HG03139 (cell line): Measurements from ENCODE around the gene MED16.
"Not testable (repeated sequence)": the region's sequence is repeated elsewhere in the genome, so short reads cannot be mapped to it uniquely, and the experiment has no call there.

Experiments
- ATAC-seq: cut with Tn5 transposase; IDR thresholded peaks from one replicate; pipeline ENCODE4 v1.9.1; 2021; ENCODE audit not compliant: unreplicated experiment

The MED16 gene

GRCh38 chr19:891421-892200 lies 1.4 kb downstream of the MED16 start:
- not testable (repeated sequence) for ATAC-seq

DNA sequence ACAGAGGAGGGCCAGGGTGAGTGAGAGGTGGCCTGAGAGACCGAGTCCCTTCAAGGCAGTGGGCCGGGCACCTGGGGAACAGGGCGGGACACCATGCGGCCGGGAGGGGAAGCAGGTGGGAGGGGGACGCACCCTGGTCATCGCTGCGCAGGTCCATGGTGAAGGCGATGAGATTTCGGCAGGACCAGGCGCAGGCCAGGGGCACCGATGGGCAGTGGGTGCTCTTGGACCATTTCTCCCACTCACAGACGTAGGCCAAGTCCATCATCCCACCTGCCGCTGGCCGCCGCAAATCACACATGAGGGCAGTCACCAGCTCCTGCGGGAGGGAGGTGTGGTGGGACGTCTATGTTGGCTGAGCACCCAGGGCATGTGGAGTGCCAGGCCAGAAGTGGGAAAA lies 2.2 kb downstream of the MED16 start:
- no peak for ATAC-seq

GRCh38 chr19:889662-890295 lies 3.2 kb downstream of the MED16 start:
- no peak for ATAC-seq

DNA sequence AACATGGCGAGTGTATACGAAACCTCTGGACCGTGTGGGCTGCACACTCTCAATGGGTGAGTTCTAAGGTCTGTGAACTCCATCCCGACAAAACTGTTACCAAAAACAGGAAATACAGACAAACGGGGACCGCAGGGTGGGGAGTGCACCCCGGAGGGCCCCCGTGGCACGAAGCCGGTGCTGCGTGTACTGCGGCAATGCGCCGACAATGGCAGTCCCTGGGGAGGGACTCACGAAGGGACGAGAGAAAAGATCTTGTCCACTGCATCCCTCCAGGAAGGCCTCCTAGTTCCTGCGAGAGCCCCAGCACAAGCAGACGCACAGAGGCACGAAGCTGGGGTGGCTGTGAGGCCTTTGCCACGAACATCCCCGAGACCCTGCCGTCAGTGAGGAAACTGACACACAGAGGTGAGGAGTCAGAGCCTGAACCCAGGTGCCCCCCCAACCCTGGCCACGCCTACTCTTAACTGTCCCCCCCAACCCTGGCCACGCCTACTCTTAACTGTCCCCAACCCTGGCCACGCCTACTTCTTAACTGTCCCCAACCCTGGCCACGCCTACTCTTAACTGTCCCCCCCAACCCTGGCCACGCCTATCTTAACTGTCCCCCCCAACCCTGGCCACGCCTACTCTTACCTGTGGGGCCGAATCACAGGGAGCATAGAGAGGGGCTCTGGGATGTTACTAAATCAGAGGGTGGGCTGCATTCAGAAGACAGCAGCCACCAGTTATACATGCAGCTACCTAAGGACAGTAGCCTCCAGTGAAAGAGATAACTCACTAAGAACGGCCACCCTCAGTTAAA lies 4.2 kb downstream of the MED16 start:
- ATAC-seq = no peak

- ATAC-seq = no peak
These were observed 5.4 kb downstream of the MED16 start for GRCh38 chr19:887599-887998.

DNA sequence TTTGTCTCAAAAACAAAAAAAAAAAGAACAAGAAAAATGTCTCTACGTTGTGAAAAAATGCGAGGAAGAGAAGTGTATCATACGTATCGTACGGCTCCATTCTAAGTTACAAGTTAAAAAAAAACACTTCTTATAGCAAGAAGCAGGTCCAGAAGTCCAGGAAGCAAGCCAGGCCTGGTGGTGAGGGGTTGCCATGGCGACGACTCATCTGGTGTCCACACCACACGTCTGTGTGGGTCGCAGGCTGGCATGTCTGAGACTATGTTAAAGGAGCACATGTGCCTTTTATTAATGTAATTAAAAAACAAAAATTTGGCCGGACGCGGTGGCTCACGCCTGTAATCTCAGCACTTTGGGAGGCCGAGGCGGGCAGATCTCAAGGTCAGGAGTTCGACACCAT lies 5.9 kb downstream of the MED16 start:
- ATAC-seq = no peak

DNA sequence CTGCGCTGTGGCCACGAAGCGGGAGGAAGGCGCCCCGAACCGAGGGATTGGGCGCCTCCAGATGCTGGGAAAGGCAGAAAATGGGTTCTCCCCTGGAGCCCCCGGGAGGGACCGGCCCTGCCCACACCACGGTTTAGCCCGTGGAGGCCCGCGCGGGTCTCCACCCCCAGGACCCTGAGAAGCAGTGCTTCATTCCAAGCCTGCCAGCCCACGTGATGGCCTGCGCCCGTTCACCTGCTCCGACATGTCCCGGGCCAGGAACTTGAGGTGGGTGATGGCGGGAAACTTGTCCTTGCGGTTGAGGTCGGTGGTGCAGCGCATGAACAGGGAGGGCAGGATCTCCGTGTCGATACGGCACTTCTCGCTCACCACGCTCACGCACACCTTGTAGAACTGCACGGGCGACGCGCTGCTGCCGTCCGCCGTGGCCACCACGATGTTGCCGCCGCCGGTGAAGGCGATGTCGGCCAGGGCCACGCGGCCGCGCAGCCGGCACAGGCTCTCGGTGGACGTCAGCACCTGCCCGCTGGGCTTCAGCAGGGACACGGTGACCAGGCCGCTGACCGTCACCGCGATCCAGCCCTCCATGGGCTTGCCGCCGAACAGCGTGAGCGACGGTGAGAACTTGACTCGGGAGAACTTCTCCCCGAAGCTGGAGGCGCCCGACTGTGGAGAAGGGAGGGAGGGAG lies 7.3 kb downstream of the MED16 start:
- ATAC-seq = no peak

- ATAC-seq = no peak
These were observed 8.4 kb downstream of the MED16 start for GRCh38 chr19:884420-885211.

- no peak for ATAC-seq
These were observed 9.3 kb downstream of the MED16 start for GRCh38 chr19:883661-884211.

DNA sequence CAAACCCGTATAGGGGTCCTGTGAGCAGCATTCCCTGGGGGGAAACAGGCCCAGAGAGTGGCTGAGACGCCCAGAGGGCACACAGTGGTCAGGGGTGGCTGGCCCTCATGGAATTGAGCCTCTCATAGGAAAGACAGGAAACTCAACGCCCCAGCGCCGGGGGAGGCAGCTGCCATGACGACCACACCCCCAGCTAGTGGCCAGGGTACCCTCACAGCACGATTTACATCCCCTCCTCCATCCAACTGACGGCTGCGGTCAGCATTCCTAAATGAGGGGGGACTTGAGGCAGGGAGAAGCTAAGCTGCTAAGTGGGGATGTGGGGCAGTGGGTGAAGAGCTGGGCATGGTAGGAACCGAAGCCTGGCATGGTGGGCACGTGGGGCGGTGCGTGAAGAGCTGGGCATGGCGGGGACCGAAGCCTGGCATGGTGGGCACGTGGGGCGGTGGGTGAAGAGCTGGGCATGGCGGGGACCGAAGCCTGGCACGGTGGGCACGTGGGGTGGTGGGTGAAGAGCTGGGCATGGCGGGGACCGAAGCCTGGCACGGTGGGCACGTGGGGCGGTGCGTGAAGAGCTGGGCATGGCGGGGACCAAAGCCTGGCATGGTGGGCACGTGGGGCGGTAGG lies 10.0 kb downstream of the MED16 start:
- no peak for ATAC-seq

- ATAC-seq = no peak
These were observed 11.5 kb downstream of the MED16 start for GRCh38 chr19:881385-882071.

GRCh38 chr19:879711-880438 lies 13.1 kb downstream of the MED16 start:
- ATAC-seq = no peak

DNA sequence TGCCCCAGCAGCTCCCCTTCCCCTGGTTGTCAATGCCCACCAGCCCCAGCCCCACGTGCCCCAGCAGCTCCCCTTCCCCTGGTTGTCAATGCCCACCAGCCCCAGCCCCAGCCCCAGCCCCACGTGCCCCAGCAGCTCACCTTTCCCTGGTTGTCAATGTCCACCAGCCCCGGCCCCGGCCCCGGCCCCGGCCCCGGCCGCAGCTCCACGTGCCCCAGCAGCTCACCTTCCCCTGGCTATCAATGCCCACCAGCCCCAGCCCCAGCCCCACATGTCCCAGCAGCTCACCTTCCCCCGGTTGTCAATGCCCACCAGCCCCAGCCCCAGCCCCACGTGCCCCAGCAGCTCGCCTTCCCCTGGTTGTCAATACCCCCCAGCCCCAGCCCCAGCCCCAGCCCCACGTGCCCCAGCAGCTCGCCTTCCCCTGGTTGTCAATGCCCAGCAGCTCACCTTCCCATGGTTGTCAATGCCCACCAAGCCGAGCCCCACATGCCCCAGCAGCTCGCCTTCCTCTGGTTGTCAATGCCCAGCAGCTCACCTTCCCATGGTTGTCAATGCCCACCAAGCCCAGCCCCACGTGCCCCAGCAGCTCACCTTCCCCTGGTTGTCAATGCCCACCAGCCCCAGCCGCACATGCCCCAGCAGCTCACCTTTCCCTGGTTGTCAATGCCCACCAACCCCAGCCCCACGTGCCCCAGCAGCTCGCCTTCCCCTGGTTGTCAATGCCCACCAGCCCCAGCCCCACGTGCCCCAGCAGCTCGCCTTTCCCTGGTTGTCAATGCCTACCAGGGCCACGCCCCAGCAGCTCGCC lies 14.0 kb downstream of the MED16 start:
- not testable (repeated sequence) for ATAC-seq

DNA sequence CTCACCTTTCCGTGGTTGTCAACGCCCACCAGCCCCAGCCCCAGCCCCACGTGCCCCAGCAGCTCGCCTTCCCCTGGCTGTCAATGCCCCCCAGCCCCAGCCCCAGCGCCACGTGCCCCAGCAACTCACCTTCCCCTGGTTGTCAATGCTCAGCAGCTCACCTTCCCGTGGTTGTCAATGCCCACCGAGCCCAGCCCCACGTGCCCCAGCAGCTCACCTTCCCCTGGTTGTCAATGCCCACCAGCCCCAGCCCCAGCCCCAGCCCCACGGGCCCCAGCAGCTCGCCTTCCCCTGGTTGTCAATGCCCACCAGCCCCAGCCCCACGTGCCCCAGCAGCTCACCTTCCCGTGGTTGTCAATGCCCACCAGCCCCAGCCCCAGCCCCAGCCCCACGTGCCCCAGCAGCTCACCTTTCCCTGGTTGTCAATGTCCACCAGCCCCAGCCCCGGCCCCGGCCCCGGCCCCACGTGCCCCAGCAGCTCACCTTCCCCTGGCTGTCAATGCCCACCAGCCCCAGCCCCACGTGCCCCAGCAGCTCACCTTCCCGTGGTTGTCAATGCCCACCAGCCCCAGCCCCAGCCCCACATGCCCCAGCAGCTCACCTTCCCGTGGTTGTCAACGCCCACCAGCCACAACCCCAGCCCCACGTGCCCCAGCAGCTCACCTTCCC lies 14.9 kb downstream of the MED16 start:
- ATAC-seq = not testable (repeated sequence)

- ATAC-seq = no peak
These were observed 16.1 kb downstream of the MED16 start for GRCh38 chr19:876780-877314.

DNA sequence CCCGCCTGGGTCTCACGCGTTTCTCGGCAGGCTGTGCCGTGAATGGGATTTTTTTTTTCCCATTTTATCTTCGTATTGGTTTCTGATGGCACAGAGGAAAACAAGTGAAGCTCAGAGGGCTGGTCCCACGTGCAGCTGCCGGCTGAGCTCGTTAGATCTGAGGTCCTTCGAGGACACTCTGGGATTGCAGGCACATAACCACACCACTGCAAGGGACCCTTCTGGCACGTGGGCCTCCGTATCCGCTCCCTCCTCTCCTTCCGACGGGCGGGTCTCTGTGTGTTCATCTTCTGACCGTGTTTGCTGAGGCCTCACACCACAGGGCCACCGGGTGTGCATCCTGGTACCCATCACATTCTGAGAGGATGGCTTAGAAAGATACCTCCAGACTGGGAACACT lies 16.9 kb downstream of the MED16 start:
- no peak for ATAC-seq
